Osteocyte (in vitro differentiated cells): ENCODE measurements around the gene CLEC4M. TPM values are rescaled to one million over a fixed set of nuclear protein-coding genes. Genes with fewer than 3 reads are reported as not detected.

Experiments
- DNase-seq: peaks from one replicate; pipeline ENCODE4 v3.0.0; 2021; ENCODE audit warnings: mixed read lengths; ENCODE audit not compliant: unreplicated experiment; ENCODE audit errors: extremely low spot score
- H3K27ac Mint-ChIP-seq: one replicate; pipeline ENCODE4 v1.8.0; 2021; ENCODE audit warnings: mild to moderate bottlenecking, mixed read lengths; ENCODE audit not compliant: unreplicated experiment
- H3K27me3 Mint-ChIP-seq: one replicate; pipeline ENCODE4 v1.8.0; 2021; ENCODE audit warnings: mixed read lengths; ENCODE audit not compliant: unreplicated experiment
- H3K36me3 Mint-ChIP-seq: one replicate; pipeline ENCODE4 v1.8.0; 2021; ENCODE audit warnings: mixed read lengths; ENCODE audit not compliant: unreplicated experiment
- H3K4me1 Mint-ChIP-seq: one replicate; pipeline ENCODE4 v1.8.0; 2021; ENCODE audit warnings: mixed read lengths; ENCODE audit not compliant: unreplicated experiment
- H3K4me3 Mint-ChIP-seq: one replicate; pipeline ENCODE4 v1.8.0; 2021; ENCODE audit warnings: mild to moderate bottlenecking, moderate library complexity, mixed read lengths; ENCODE audit not compliant: unreplicated experiment
- H3K9me3 Mint-ChIP-seq: one replicate; pipeline ENCODE4 v1.8.0; 2021; ENCODE audit warnings: mixed read lengths; ENCODE audit not compliant: unreplicated experiment
- total RNA-seq: library from RNA; stranded (reverse); gene quantifications from 2 replicates; pipeline ENCODE4 v1.2.1, GENCODE V29; 2021
- TF ChIP-seq, protein P1 (sequence below): fragments of 200-600 bp; sonication (generic); IDR thresholded peaks from 2 replicates; pipeline ENCODE4 v1.5.0; 2021; ENCODE audit warnings: antibody characterized with exemption, mild to moderate bottlenecking, moderate library complexity

Gene CLEC4M
- total RNA-seq, 1 donor from 2014 or later = not detected

DNA sequence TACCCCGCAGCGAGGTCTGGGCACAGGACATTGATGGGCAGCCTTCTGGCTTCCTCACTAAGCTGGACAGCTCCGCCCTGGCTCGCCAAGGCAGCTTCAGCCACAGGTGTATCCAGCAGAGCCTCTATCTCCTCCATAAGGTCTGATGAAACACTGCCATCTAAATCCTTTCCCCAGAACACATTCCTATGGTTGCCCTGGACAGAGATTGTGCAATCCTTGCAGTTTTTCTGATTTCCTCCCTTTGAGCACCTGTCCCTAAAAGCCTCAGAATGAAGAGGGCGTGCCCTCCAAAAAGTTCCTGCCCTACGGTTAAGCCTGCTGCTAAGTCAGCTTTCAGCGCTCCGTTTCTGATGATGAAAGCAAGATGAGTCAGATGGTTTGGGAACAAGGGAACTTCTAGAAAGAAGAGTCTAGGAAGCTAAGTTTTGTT lies 21.0 kb downstream of the CLEC4M start:
- no peak overlapping the region for H3K4me3 Mint-ChIP-seq
- TF ChIP-seq, protein P1, sequence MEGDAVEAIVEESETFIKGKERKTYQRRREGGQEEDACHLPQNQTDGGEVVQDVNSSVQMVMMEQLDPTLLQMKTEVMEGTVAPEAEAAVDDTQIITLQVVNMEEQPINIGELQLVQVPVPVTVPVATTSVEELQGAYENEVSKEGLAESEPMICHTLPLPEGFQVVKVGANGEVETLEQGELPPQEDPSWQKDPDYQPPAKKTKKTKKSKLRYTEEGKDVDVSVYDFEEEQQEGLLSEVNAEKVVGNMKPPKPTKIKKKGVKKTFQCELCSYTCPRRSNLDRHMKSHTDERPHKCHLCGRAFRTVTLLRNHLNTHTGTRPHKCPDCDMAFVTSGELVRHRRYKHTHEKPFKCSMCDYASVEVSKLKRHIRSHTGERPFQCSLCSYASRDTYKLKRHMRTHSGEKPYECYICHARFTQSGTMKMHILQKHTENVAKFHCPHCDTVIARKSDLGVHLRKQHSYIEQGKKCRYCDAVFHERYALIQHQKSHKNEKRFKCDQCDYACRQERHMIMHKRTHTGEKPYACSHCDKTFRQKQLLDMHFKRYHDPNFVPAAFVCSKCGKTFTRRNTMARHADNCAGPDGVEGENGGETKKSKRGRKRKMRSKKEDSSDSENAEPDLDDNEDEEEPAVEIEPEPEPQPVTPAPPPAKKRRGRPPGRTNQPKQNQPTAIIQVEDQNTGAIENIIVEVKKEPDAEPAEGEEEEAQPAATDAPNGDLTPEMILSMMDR = no peak
- H3K27me3 Mint-ChIP-seq = peaks cover 43% of the 10 kb centered on the region
- DNase-seq = no peak
- no peaks in the 10 kb centered on the region for H3K4me1 Mint-ChIP-seq
- H3K27ac Mint-ChIP-seq = no peak overlapping the region
- no peaks in the 10 kb centered on the region for H3K9me3 Mint-ChIP-seq
- H3K36me3 Mint-ChIP-seq = no peaks in the 10 kb centered on the region

DNA sequence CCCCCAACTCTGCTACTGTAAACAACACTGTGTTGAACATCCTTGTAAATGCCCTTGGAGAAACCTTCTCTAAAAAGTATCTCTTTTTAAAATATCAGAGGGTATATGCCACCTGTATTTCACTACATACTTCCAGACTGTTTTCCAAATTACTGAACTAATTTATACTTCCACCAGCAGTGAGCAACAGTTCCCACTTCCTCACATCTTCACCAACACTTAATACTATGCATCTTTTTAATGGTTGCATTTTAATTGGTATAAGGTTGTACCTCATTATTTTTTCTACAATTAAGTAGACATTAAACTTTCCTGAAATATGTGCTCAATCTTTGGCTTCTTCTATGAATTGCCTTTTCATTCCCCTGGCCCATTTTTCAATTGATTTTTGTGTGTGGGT lies 21.8 kb downstream of the CLEC4M start:
- Mint-ChIP-seq H3K9me3 (no peaks in the 10 kb centered on the region), H3K27ac (no peak overlapping the region), H3K4me1 (no peaks in the 10 kb centered on the region), H3K4me3 (no peak overlapping the region), H3K36me3 (no peaks in the 10 kb centered on the region), H3K27me3 (peaks cover 46% of the 10 kb centered on the region)
- TF ChIP-seq, protein P1 = no peak
- no peak for DNase-seq

DNA sequence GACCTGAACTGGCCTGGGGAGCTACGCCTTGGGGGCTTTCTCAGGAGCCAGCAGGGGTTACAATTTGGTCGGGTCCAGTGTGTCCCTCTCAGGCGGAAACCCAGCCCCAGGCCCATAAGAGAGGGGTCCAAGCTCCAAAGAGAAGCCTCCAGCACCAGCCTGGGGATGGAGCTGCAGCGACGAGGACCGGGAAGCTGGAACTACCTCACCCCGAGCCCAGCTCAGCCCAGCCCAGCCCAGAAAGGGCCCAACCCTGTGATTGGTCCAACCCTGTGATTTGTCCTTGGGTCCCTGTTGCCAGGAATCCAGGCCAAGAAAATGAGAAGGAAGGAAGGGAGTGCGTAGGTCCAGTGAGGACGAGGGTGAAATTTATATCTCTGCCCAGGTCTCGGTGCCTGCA lies 24.1 kb downstream of the CLEC4M start:
- Mint-ChIP-seq H3K27me3 (peaks cover 32% of the 10 kb centered on the region), H3K9me3 (no peaks in the 10 kb centered on the region), H3K4me1 (no peaks in the 10 kb centered on the region), H3K36me3 (no peaks in the 10 kb centered on the region), H3K4me3 (no peak overlapping the region), H3K27ac (no peak overlapping the region)
- TF ChIP-seq, protein P1 = no peak
- no peak for DNase-seq

DNA sequence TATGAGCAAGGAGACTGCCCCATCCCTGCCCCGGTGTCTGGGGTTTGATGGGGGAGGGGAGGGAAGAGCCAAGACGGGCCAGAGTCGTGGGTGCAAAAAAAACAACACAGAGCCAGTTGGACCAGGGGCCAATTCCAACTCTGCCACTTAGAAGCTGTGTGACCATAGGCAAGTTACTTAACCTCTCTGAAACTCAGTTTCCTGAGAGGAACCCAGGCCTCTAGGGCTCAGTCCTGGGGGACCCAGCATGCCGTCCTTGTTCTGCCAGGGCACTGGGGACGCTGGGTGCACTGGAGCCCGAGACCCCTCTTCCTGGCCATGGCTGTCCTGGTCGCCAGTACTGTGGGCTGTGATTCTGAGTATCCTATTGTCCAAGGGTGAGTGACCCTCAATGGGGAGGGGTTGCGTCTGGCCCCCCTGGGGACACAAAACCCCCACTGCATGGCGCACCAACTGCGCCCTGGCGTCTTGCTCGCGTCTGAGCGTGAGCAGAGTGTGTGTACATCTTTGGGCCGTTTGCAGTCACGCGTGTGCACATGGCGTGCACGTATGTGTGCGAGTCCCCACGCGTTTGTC lies 24.6 kb downstream of the CLEC4M start:
- Mint-ChIP-seq H3K36me3 (no peaks in the 10 kb centered on the region), H3K27me3 (peaks cover 32% of the 10 kb centered on the region), H3K9me3 (no peaks in the 10 kb centered on the region), H3K4me1 (no peaks in the 10 kb centered on the region), H3K4me3 (no peak overlapping the region), H3K27ac (no peak overlapping the region)
- DNase-seq = no peak
- TF ChIP-seq, protein P1 = no peak

DNA sequence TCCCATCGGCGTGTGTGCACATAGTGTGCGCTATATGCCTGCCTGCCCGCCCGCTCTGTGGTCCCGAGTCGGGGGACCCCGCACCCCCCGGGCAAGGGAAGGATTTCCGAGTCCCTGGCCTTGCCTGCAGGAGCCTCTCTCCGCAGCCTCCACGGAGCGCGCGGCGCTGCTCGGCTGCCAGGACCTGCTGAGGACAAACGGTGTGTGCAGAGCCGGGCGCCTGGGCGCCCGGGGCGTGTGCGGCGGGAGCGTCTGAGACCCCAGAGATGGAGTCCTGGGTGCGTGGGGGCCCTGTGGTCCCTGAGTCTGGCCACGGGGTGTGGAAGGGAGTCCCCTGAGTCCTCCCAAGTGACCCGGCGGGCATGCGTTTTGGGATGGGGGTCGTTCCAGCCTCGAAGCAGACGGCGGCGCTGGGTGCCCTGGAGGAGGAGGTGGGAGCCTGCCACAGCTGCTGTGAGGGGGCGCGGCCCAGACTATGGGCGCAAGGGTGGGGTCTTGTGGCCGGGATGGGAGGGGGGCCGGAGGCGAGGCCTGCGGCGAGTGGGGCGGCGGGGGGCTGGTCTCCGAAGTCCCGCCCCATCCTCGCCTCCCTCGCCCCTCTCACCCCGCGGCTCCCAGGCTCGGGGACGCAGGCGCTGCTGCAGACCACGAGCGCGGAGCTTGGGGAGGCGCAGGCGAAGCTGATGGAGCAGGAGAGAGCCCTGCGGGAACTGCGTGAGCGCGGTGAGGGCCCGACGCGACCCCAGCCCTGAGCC lies 25.3 kb downstream of the CLEC4M start:
- no peak for DNase-seq
- Mint-ChIP-seq H3K9me3 (no peaks in the 10 kb centered on the region), H3K27me3 (peaks cover 28% of the 10 kb centered on the region), H3K4me1 (no peaks in the 10 kb centered on the region), H3K27ac (no peak overlapping the region), H3K4me3 (no peak overlapping the region), H3K36me3 (no peaks in the 10 kb centered on the region)
- TF ChIP-seq, protein P1 = no peak
